SK-N-SH (cell line): Measurements from ENCODE around the gene GLRA3.
"Not testable (repeated sequence)": the region's sequence is repeated elsewhere in the genome, so short reads cannot be mapped to it uniquely, and the experiment has no call there.

Experiments
- CHD2 ChIP-seq: fragments of 150-350 bp; IDR thresholded peaks from 2 replicates; pipeline ENCODE4 v1.6.1; 2018; ENCODE audit warnings: low read length; ENCODE audit not compliant: partially characterized antibody
- EP300 ChIP-seq, 2 experiments: IDR thresholded peaks; 2 replicates each; pipeline versions ENCODE4 v1.4.0 to v1.6.1; 2012; ENCODE audit warnings: borderline replicate concordance in 1 of 2, low read depth in 1 of 2, low read length in 1 of 2
- EZH2phosphoT487 ChIP-seq: fragments of 200-600 bp; sonication (generic); IDR thresholded peaks from 2 replicates; pipeline ENCODE4 v1.6.1; 2017; ENCODE audit warnings: low read depth, mixed run types, mild to moderate bottlenecking, antibody characterized with exemption, moderate library complexity, borderline replicate concordance
- FOXJ3 ChIP-seq: sonication (generic); formaldehyde crosslinking; IDR thresholded peaks from 2 replicates; pipeline ENCODE4 v1.5.1; 2020; ENCODE audit warnings: mild to moderate bottlenecking, missing genetic modification reagents
- JUND ChIP-seq: IDR thresholded peaks from 2 replicates; pipeline ENCODE4 v1.4.0; 2012
- POLR2AphosphoS5 ChIP-seq: IDR thresholded peaks from 2 replicates; pipeline ENCODE4 v1.6.1; 2012; ENCODE audit warnings: low read depth, low read length
- RCOR1 ChIP-seq: fragments of 150-350 bp; IDR thresholded peaks from 2 replicates; pipeline ENCODE4 v1.6.1; 2017; ENCODE audit warnings: antibody characterized with exemption, low read length
- RFX5 ChIP-seq: IDR thresholded peaks from 2 replicates; pipeline ENCODE4 v1.6.1; 2012; ENCODE audit warnings: mild to moderate bottlenecking, improper control_type of control experiment, low read length
- TAF1 ChIP-seq: IDR thresholded peaks from 2 replicates; pipeline ENCODE4 v1.6.1; 2012; ENCODE audit warnings: low read depth, mild to moderate bottlenecking, low read length, moderate library complexity, borderline replicate concordance
- TEAD4 ChIP-seq: IDR thresholded peaks from 2 replicates; pipeline ENCODE4 v1.4.0; 2012; ENCODE audit warnings: mild to moderate bottlenecking, borderline replicate concordance; ENCODE audit not compliant: insufficient read depth
- TF ChIP-seq, protein P1 (sequence below): fragments of 200-600 bp; sonication (generic); IDR thresholded peaks from 2 replicates; pipeline ENCODE4 v1.6.1; 2017; ENCODE audit warnings: antibody characterized with exemption, mild to moderate bottlenecking, moderate library complexity
- TF ChIP-seq, protein P2 (sequence below): IDR thresholded peaks from 2 replicates; pipeline ENCODE4 v1.6.1; 2012; ENCODE audit warnings: mild to moderate bottlenecking, low read depth, low read length, moderate library complexity

- TF ChIP-seq, protein P1, sequence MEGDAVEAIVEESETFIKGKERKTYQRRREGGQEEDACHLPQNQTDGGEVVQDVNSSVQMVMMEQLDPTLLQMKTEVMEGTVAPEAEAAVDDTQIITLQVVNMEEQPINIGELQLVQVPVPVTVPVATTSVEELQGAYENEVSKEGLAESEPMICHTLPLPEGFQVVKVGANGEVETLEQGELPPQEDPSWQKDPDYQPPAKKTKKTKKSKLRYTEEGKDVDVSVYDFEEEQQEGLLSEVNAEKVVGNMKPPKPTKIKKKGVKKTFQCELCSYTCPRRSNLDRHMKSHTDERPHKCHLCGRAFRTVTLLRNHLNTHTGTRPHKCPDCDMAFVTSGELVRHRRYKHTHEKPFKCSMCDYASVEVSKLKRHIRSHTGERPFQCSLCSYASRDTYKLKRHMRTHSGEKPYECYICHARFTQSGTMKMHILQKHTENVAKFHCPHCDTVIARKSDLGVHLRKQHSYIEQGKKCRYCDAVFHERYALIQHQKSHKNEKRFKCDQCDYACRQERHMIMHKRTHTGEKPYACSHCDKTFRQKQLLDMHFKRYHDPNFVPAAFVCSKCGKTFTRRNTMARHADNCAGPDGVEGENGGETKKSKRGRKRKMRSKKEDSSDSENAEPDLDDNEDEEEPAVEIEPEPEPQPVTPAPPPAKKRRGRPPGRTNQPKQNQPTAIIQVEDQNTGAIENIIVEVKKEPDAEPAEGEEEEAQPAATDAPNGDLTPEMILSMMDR: not testable (repeated sequence)
- TF ChIP-seq POLR2AphosphoS5; EP300 (IDR thresholded peaks at IDR 0.05; ENCODE audit: borderline replicate concordance in 1 of 2, low read depth in 1 of 2, low read length in 1 of 2); JUND; TAF1; EZH2phosphoT487; FOXJ3; RFX5; TEAD4; RCOR1; CHD2: not testable (repeated sequence)
- TF ChIP-seq, protein P2, sequence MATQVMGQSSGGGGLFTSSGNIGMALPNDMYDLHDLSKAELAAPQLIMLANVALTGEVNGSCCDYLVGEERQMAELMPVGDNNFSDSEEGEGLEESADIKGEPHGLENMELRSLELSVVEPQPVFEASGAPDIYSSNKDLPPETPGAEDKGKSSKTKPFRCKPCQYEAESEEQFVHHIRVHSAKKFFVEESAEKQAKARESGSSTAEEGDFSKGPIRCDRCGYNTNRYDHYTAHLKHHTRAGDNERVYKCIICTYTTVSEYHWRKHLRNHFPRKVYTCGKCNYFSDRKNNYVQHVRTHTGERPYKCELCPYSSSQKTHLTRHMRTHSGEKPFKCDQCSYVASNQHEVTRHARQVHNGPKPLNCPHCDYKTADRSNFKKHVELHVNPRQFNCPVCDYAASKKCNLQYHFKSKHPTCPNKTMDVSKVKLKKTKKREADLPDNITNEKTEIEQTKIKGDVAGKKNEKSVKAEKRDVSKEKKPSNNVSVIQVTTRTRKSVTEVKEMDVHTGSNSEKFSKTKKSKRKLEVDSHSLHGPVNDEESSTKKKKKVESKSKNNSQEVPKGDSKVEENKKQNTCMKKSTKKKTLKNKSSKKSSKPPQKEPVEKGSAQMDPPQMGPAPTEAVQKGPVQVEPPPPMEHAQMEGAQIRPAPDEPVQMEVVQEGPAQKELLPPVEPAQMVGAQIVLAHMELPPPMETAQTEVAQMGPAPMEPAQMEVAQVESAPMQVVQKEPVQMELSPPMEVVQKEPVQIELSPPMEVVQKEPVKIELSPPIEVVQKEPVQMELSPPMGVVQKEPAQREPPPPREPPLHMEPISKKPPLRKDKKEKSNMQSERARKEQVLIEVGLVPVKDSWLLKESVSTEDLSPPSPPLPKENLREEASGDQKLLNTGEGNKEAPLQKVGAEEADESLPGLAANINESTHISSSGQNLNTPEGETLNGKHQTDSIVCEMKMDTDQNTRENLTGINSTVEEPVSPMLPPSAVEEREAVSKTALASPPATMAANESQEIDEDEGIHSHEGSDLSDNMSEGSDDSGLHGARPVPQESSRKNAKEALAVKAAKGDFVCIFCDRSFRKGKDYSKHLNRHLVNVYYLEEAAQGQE: not testable (repeated sequence)
Measured at GRCh38 chr4:174629907-174630450, 199.1 kb downstream of the GLRA3 start.
